IMR-90 (cell line): ENCODE data around the gene SETD6. TPM values are rescaled to one million over a fixed set of nuclear protein-coding genes. Genes with fewer than 3 reads are reported as not detected.

ENCODE experiments used
- ATAC-seq: fragments of 200-7000 bp; cut with Tn5 transposase; 2 replicates; pipeline ENCODE4 v1.9.1; 2020; ENCODE audit warnings: low read depth, mild to moderate bottlenecking, moderate library complexity
- BruUV-seq: library from RNA; stranded (reverse); fragments of 400-500 nt; replicated peaks from 2 replicates; lab custom pipeline; 2021; lab: Mats Ljungman, UMichigan
- CTCF ChIA-PET: fragments of 300-600 bp; formaldehyde crosslinking; extraction: SDS; loops from one replicate; lab custom pipeline; 2021; ENCODE audit warnings: antibody characterized with exemption; lab: Yijun Ruan, JAX
- POLR2A ChIA-PET: fragments of 300-600 bp; sonication (Branson Sonifier 250); formaldehyde crosslinking; loops from one replicate; lab custom pipeline; 2022; ENCODE audit warnings: antibody characterized with exemption; ENCODE audit not compliant: unreplicated experiment; lab: Charles Lee
- DNase-seq: peaks from one replicate; pipeline ENCODE4 v3.0.0; 2013
- H2AFZ ChIP-seq: replicated peaks from 2 replicates; pipeline ENCODE3; 2013; ENCODE audit warnings: low read length, mild to moderate bottlenecking; ENCODE audit not compliant: poor library complexity
- H2AK5ac ChIP-seq: 2 replicates; pipeline ENCODE4 v1.6.1; 2013; ENCODE audit warnings: low read depth, low read length, inconsistent platforms
- H2AK9ac ChIP-seq: replicated peaks from 2 replicates; pipeline ENCODE3; 2013; ENCODE audit warnings: mild to moderate bottlenecking, low read depth, low read length, moderate library complexity; ENCODE audit not compliant: poor library complexity
- H2BK120ac ChIP-seq: 2 replicates; pipeline ENCODE4 v1.6.1; 2013; ENCODE audit warnings: low read depth, low read length, inconsistent platforms
- H2BK15ac ChIP-seq: 3 replicates; pipeline ENCODE4 v1.6.1; 2013; ENCODE audit warnings: low read depth, low read length, inconsistent platforms
- H2BK20ac ChIP-seq: 2 replicates; pipeline ENCODE4 v1.6.1; 2013; ENCODE audit warnings: low read depth, mild to moderate bottlenecking, inconsistent platforms, low read length, moderate library complexity
- H2BK5ac ChIP-seq: 2 replicates; pipeline ENCODE4 v1.6.1; 2013; ENCODE audit warnings: mild to moderate bottlenecking, low read depth, low read length, inconsistent platforms; ENCODE audit not compliant: poor library complexity, severe bottlenecking
- H3K14ac ChIP-seq: replicated peaks from 2 replicates; pipeline ENCODE4 v1.6.1; 2013; ENCODE audit warnings: low read depth, low read length, inconsistent platforms
- H3K18ac ChIP-seq: 2 replicates; pipeline ENCODE4 v1.6.1; 2013; ENCODE audit warnings: low read depth, low read length, control low read depth
- H3K23ac ChIP-seq: 2 replicates; pipeline ENCODE4 v1.6.1; 2013; ENCODE audit warnings: low read depth, low read length, inconsistent platforms
- H3K27ac ChIP-seq: 2 replicates; pipeline ENCODE4 v1.5.1; 2013; ENCODE audit warnings: mild to moderate bottlenecking, control low read depth, low read length; ENCODE audit not compliant: insufficient read depth
- H3K27me3 ChIP-seq: 2 replicates; pipeline ENCODE4 v1.6.1; 2013; ENCODE audit warnings: low read length; ENCODE audit not compliant: control insufficient read depth, insufficient read depth
- H3K36me3 ChIP-seq: 2 replicates; pipeline ENCODE4 v1.6.1; 2013; ENCODE audit warnings: low read length, mixed read lengths; ENCODE audit not compliant: control insufficient read depth, insufficient read depth
- H3K4ac ChIP-seq: 2 replicates; pipeline ENCODE4 v1.6.1; 2013; ENCODE audit warnings: low read depth, low read length, inconsistent platforms
- H3K4me1 ChIP-seq: 2 replicates; pipeline ENCODE4 v1.6.1; 2013; ENCODE audit warnings: low read length, mixed read lengths; ENCODE audit not compliant: control insufficient read depth, insufficient read depth
- H3K4me2 ChIP-seq: 2 replicates; pipeline ENCODE4 v1.6.1; 2013; ENCODE audit warnings: low read depth, mild to moderate bottlenecking, control low read depth, low read length, moderate library complexity
- H3K4me3 ChIP-seq: 2 replicates; pipeline ENCODE4 v1.5.1; 2013; ENCODE audit warnings: low read depth, mild to moderate bottlenecking, control low read depth, low read length, moderate library complexity; ENCODE audit not compliant: insufficient read depth
- H3K56ac ChIP-seq: 2 replicates; pipeline ENCODE4 v1.6.1; 2013; ENCODE audit warnings: low read length, inconsistent platforms; ENCODE audit not compliant: insufficient read depth; ENCODE audit errors: extremely low read depth
- H3K79me1 ChIP-seq, 2 experiments: 2 replicates each; pipeline ENCODE4 v1.6.1; 2013; ENCODE audit warnings: low read length in 2 of 2, inconsistent platforms in 1 of 2, low read depth in 1 of 2
- H3K9ac ChIP-seq: 2 replicates; pipeline ENCODE4 v1.6.1; 2013; ENCODE audit warnings: low read depth, low read length, control low read depth
- H3K9me1 ChIP-seq: 2 replicates; pipeline ENCODE4 v1.6.1; 2013; ENCODE audit warnings: low read length, inconsistent platforms; ENCODE audit not compliant: insufficient read depth
- H3K9me3 ChIP-seq: 2 replicates; pipeline ENCODE4 v1.6.1; 2013; ENCODE audit warnings: low read length; ENCODE audit not compliant: control insufficient read depth, insufficient read depth
- H4K20me1 ChIP-seq: 2 replicates; pipeline ENCODE4 v1.6.1; 2013; ENCODE audit warnings: low read length, inconsistent platforms; ENCODE audit not compliant: insufficient read depth
- H4K5ac ChIP-seq: 2 replicates; pipeline ENCODE4 v1.6.1; 2013; ENCODE audit warnings: mild to moderate bottlenecking, low read depth, low read length, control low read depth
- H4K8ac ChIP-seq, 2 experiments: 2 replicates each; pipeline ENCODE4 v1.6.1; 2013; ENCODE audit warnings: low read depth in 2 of 2, low read length in 2 of 2, control low read depth in 1 of 2, inconsistent platforms in 1 of 2
- H4K91ac ChIP-seq: 2 replicates; pipeline ENCODE4 v1.6.1; 2013; ENCODE audit warnings: low read depth, low read length, inconsistent platforms; ENCODE audit not compliant: insufficient read depth
- BHLHE40 ChIP-seq: fragments of 150-350 bp; IDR thresholded peaks from 2 replicates; pipeline ENCODE4 v1.6.1; 2016; ENCODE audit warnings: mild to moderate bottlenecking, low read depth, low read length
- CEBPB ChIP-seq: IDR thresholded peaks from 2 replicates; pipeline ENCODE4 v1.6.1; 2012; ENCODE audit warnings: low read depth, low read length, improper control_type of control experiment
- CHD1 ChIP-seq: IDR thresholded peaks from 2 replicates; pipeline ENCODE4 v1.6.1; 2012; ENCODE audit warnings: low read depth, low read length, improper control_type of control experiment
- FOS ChIP-seq: fragments of 150-350 bp; IDR thresholded peaks from 2 replicates; pipeline ENCODE4 v1.6.1; 2016; ENCODE audit warnings: low read depth, low read length
- MAFK ChIP-seq: IDR thresholded peaks from 2 replicates; pipeline ENCODE4 v1.6.1; 2012; ENCODE audit warnings: low read depth, low read length, improper control_type of control experiment
- MAZ ChIP-seq: IDR thresholded peaks from 2 replicates; pipeline ENCODE4 v1.6.1; 2012; ENCODE audit warnings: low read depth, mild to moderate bottlenecking, low read length, improper control_type of control experiment, moderate library complexity, borderline replicate concordance
- MXI1 ChIP-seq: IDR thresholded peaks from 2 replicates; pipeline ENCODE4 v1.6.1; 2012; ENCODE audit warnings: low read depth, mild to moderate bottlenecking, low read length, moderate library complexity, borderline replicate concordance
- NFE2L2 ChIP-seq: fragments of 150-350 bp; IDR thresholded peaks from 2 replicates; pipeline ENCODE4 v1.6.1; 2016; ENCODE audit warnings: low read depth, mild to moderate bottlenecking, low read length
- POLR2A ChIP-seq: IDR thresholded peaks from 2 replicates; pipeline ENCODE4 v1.6.1; 2012; ENCODE audit warnings: mild to moderate bottlenecking, low read depth, low read length
- RAD21 ChIP-seq: IDR thresholded peaks from 2 replicates; pipeline ENCODE4 v1.6.1; 2012; ENCODE audit warnings: low read length, improper control_type of control experiment
- RCOR1 ChIP-seq: IDR thresholded peaks from 2 replicates; pipeline ENCODE4 v1.6.1; 2012; ENCODE audit warnings: mild to moderate bottlenecking, low read length, improper control_type of control experiment; ENCODE audit not compliant: insufficient replicate concordance
- RFX5 ChIP-seq: IDR thresholded peaks from 2 replicates; pipeline ENCODE4 v1.8.0; 2012; ENCODE audit warnings: low read depth, mild to moderate bottlenecking, low read length, moderate library complexity
- WGBS, 2 experiments: methylation state at CpG; one replicate each; pipeline versions ENCODE4 v1.1.5 to v1.1.7; 2013; ENCODE audit warnings: missing lambda C conversion rate in 2 of 2; ENCODE audit not compliant: insufficient read length in 1 of 2; ENCODE audit errors: extremely low coverage in 2 of 2; 5-methylcytosine and 5-hydroxymethylcytosine counted together
- dilution Hi-C: fragments of 300-500 bp; cut with HindIII; formaldehyde crosslinking; loops from one replicate; pipeline ENCODE4 v1.14.3; 2018; ENCODE audit warnings: low sequenced_read_pairs; ENCODE audit not compliant: unreplicated experiment
- in situ Hi-C: fragments of 300-500 bp; cut with MboI; formaldehyde crosslinking; loops from 3 replicates; pipeline ENCODE4 v1.14.3; 2019; ENCODE audit warnings: low sequenced_read_pairs, inconsistent platforms, mixed read lengths
- intact Hi-C: fragments of 100-400 bp; cut with micrococcal nuclease; formaldehyde crosslinking; loops from 2 replicates; pipeline ENCODE4 v1.10.0; 2022
- polyA plus RNA-seq, 3 experiments: library from polyadenylated mRNA; depleted of rRNA; stranded (reverse); fragments of >200 nt; gene quantifications; 2 replicates each; pipeline ENCODE4 v1.2.3, GENCODE V29; 2012; ENCODE audit warnings: low replicate concordance in 1 of 3
- total RNA-seq: library from RNA; depleted of rRNA; stranded (reverse); fragments of >200 nt; gene quantifications from 2 replicates; pipeline ENCODE4 v1.2.3, GENCODE V29; 2012
- TF ChIP-seq, protein P1 (sequence below): conservative IDR thresholded peaks from 2 replicates; pipeline ENCODE4 v1.5.1; 2012; ENCODE audit warnings: mild to moderate bottlenecking, low read depth, low read length, improper control_type of control experiment
- TF ChIP-seq, protein P2 (sequence below): fragments of 150-350 bp; IDR thresholded peaks from 2 replicates; pipeline ENCODE4 v1.6.1; 2017; ENCODE audit warnings: mild to moderate bottlenecking, antibody characterized with exemption, low read length, low read depth
- TF ChIP-seq, protein P3 (sequence below): fragments of 150-350 bp; IDR thresholded peaks from 2 replicates; pipeline ENCODE4 v1.6.1; 2016; ENCODE audit warnings: low read depth, mild to moderate bottlenecking, low read length, moderate library complexity, borderline replicate concordance

SETD6 gene
- total and polyA plus RNA-seq, 2 of the 4 experiments (the other 2 are of a cell fraction): 3.2 to 6.4 TPM

DNA sequence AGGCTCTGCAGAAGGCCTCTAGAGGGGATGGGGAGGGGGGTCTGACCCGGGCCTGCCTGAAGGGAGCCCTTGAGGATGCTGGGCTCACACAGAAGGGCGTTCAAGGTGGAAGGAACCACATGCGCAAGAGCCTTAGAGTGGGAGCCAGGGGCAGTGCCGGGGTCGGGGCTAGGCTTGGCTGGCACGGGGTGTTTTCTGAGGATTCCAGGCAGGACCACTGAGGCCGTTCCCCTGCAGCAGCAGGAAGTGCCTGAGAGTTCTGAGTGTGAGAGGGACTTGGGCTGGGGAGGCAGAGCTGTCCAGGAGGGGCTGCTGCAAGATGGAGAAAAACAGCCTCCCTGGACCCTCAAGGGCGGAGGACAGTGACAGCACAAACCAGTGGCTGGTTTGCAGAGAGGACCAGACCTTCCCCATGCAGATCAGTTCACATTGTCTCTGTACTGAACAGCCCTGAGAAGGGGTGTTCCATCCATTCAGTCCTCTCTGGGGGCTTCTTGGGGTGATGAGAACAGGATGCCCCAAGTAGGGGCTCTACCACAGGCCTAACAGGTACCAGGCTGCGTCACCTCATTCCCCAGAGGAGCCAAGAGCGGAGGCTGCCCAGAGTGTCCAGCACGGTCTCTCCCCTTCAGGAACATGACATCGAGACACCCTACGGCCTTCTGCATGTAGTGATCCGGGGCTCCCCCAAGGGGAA, 12.0 kb upstream of the SETD6 start:
- no peak overlapping the region for H4K8ac ChIP-seq
- no peak overlapping the region for H4K91ac ChIP-seq
- no peak overlapping the region for H3K23ac ChIP-seq
- CTCF ChIA-PET: no interaction called here
- POLR2A ChIA-PET: no interaction called here
- in situ Hi-C loops (no loop called here), intact Hi-C loops (no loop called here), dilution Hi-C loops (no loop called here)
- no peak overlapping the region for H2BK20ac ChIP-seq
- H2AK5ac ChIP-seq: no peak overlapping the region
- H3K27me3 ChIP-seq: no peaks in the 10 kb centered on the region; the same call in 1 of the 2 replicates
- no peaks in the 10 kb centered on the region for H3K9me3 ChIP-seq
- H3K14ac ChIP-seq: no peak overlapping the region
- H4K5ac ChIP-seq: no peak overlapping the region
- H2AK9ac ChIP-seq: no peak overlapping the region
- H3K27ac ChIP-seq: no peak overlapping the region
- no peak overlapping the region for H3K4me2 ChIP-seq
- no peak overlapping the region for H3K4me3 ChIP-seq
- no peak overlapping the region for H3K9ac ChIP-seq
- no peak overlapping the region for H3K4ac ChIP-seq
- H3K79me1 ChIP-seq: 0 out of 4 replicates have a peak, but pooled peaks cover 0 to 7% of the 10 kb centered on the region in 2 experiments
- no peak overlapping the region for H2BK120ac ChIP-seq
- H3K56ac ChIP-seq: no peak overlapping the region
- 0 out of 2 replicates have a peak, but pooled peaks cover 3% of the 10 kb centered on the region for H3K36me3 ChIP-seq
- 0 out of 2 replicates have a peak, but pooled peaks cover 4% of the 10 kb centered on the region for H3K9me1 ChIP-seq
- no peak overlapping the region for H2AFZ ChIP-seq
- no peak overlapping the region for H2BK5ac ChIP-seq
- no peak for ATAC-seq
- no TSS peak for BruUV-seq
- DNase-seq: no peak
- H3K4me1 ChIP-seq: peaks cover 6% of the 10 kb centered on the region; the same call in 1 of the 2 replicates
- no peak overlapping the region for H3K18ac ChIP-seq
- H2BK15ac ChIP-seq: no peak overlapping the region
- 88% methylated on average over 12 of the region's 14 CpGs; no CpG with 5 or more reads in 1 of the 2 experiments for WGBS, 2 experiments
- H4K20me1 ChIP-seq: no peaks in the 10 kb centered on the region
- TF ChIP-seq RCOR1: no peak
- no peak for TF ChIP-seq RAD21
- TF ChIP-seq NFE2L2: no peak
- TF ChIP-seq CEBPB: no peak
- TF ChIP-seq CHD1: no peak
- TF ChIP-seq, protein P1, sequence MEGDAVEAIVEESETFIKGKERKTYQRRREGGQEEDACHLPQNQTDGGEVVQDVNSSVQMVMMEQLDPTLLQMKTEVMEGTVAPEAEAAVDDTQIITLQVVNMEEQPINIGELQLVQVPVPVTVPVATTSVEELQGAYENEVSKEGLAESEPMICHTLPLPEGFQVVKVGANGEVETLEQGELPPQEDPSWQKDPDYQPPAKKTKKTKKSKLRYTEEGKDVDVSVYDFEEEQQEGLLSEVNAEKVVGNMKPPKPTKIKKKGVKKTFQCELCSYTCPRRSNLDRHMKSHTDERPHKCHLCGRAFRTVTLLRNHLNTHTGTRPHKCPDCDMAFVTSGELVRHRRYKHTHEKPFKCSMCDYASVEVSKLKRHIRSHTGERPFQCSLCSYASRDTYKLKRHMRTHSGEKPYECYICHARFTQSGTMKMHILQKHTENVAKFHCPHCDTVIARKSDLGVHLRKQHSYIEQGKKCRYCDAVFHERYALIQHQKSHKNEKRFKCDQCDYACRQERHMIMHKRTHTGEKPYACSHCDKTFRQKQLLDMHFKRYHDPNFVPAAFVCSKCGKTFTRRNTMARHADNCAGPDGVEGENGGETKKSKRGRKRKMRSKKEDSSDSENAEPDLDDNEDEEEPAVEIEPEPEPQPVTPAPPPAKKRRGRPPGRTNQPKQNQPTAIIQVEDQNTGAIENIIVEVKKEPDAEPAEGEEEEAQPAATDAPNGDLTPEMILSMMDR: no peak
- no peak for TF ChIP-seq MAZ
- TF ChIP-seq RFX5: no peak
- no peak for TF ChIP-seq POLR2A
- TF ChIP-seq, protein P2, sequence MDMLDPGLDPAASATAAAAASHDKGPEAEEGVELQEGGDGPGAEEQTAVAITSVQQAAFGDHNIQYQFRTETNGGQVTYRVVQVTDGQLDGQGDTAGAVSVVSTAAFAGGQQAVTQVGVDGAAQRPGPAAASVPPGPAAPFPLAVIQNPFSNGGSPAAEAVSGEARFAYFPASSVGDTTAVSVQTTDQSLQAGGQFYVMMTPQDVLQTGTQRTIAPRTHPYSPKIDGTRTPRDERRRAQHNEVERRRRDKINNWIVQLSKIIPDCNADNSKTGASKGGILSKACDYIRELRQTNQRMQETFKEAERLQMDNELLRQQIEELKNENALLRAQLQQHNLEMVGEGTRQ: no peak
- no peak for TF ChIP-seq MAFK
- TF ChIP-seq, protein P3, sequence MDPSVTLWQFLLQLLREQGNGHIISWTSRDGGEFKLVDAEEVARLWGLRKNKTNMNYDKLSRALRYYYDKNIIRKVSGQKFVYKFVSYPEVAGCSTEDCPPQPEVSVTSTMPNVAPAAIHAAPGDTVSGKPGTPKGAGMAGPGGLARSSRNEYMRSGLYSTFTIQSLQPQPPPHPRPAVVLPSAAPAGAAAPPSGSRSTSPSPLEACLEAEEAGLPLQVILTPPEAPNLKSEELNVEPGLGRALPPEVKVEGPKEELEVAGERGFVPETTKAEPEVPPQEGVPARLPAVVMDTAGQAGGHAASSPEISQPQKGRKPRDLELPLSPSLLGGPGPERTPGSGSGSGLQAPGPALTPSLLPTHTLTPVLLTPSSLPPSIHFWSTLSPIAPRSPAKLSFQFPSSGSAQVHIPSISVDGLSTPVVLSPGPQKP: no peak
- no peak for TF ChIP-seq FOS
- TF ChIP-seq BHLHE40: no peak
- TF ChIP-seq MXI1: no peak
